ENCODE results near the gene TENM3.
A peak's percentile ranks its signal among the peaks of the same experiment; 100 is the strongest.

The TENM3 gene

GRCh38 chr4:182548156-182548555 lies 305.0 kb downstream of the TENM3 start:
- no peak overlapping the region for H3K4me3 ChIP-seq (ENCODE audit: low read depth, low read length)
- TF ChIP-seq CTCF (conservative IDR thresholded peaks at IDR 0.05; ENCODE audit: low read depth, low read length) = no peak
- no peak for DNase-seq (ENCODE audit: low read depth)

GRCh38 chr4:182549356-182549755 lies 306.2 kb downstream of the TENM3 start:
- no peak for TF ChIP-seq CTCF (conservative IDR thresholded peaks at IDR 0.05; ENCODE audit: low read depth, low read length)
- DNase-seq (ENCODE audit: low read depth) = no peak

GRCh38 chr4:182552948-182553347 lies 309.7 kb downstream of the TENM3 start:
- H3K4me3 ChIP-seq (ENCODE audit: low read depth, low read length) = no peak overlapping the region
- TF ChIP-seq CTCF (conservative IDR thresholded peaks at IDR 0.05; ENCODE audit: low read depth, low read length) = no peak
- DNase-seq (ENCODE audit: low read depth) = no peak

More at GRCh38 chr4:182549356-182549755, 306.2 kb downstream of the TENM3 start:
- H3K4me3 ChIP-seq (ENCODE audit: low read depth, low read length) = no peak overlapping the region

GRCh38 chr4:182553653-182554052 lies 310.5 kb downstream of the TENM3 start:
- peak overlapping the region; percentile 6 for H3K4me3 ChIP-seq (ENCODE audit: low read depth, low read length)
- TF ChIP-seq CTCF (conservative IDR thresholded peaks at IDR 0.05; ENCODE audit: low read depth, low read length) = no peak
- no peak for DNase-seq (ENCODE audit: low read depth)

- no peak overlapping the region for H3K4me3 ChIP-seq (ENCODE audit: low read depth, low read length)
- TF ChIP-seq CTCF (conservative IDR thresholded peaks at IDR 0.05; ENCODE audit: low read depth, low read length) = no peak
- DNase-seq (ENCODE audit: low read depth) = no peak
These were observed 311.5 kb downstream of the TENM3 start for GRCh38 chr4:182554736-182555135.

GRCh38 chr4:182555997-182556418 lies 312.8 kb downstream of the TENM3 start:
- no peak for TF ChIP-seq CTCF (conservative IDR thresholded peaks at IDR 0.05; ENCODE audit: low read depth, low read length)
- no peak overlapping the region for H3K4me3 ChIP-seq (ENCODE audit: low read depth, low read length)
- peak; percentile 92 for DNase-seq (ENCODE audit: low read depth)

GRCh38 chr4:182556580-182556979 lies 313.4 kb downstream of the TENM3 start:
- no peak for DNase-seq (ENCODE audit: low read depth)
- no peak overlapping the region for H3K4me3 ChIP-seq (ENCODE audit: low read depth, low read length)
- no peak for TF ChIP-seq CTCF (conservative IDR thresholded peaks at IDR 0.05; ENCODE audit: low read depth, low read length)

All from choroid plexus epithelial cell (primary cell).